D341Med (cell line): ENCODE results near the gene TBCCD1.

Source experiments
- DNase-seq: peaks from one replicate; pipeline ENCODE4 v3.0.0; 2012; ENCODE audit warnings: low spot score

The TBCCD1 gene, protein sequence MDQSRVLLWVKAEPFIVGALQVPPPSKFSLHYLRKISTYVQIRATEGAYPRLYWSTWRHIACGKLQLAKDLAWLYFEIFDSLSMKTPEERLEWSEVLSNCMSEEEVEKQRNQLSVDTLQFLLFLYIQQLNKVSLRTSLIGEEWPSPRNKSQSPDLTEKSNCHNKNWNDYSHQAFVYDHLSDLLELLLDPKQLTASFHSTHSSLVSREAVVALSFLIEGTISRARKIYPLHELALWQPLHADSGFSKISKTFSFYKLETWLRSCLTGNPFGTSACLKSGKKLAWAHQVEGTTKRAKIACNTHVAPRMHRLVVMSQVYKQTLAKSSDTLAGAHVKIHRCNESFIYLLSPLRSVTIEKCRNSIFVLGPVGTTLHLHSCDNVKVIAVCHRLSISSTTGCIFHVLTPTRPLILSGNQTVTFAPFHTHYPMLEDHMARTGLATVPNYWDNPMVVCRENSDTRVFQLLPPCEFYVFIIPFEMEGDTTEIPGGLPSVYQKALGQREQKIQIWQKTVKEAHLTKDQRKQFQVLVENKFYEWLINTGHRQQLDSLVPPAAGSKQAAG

DNA sequence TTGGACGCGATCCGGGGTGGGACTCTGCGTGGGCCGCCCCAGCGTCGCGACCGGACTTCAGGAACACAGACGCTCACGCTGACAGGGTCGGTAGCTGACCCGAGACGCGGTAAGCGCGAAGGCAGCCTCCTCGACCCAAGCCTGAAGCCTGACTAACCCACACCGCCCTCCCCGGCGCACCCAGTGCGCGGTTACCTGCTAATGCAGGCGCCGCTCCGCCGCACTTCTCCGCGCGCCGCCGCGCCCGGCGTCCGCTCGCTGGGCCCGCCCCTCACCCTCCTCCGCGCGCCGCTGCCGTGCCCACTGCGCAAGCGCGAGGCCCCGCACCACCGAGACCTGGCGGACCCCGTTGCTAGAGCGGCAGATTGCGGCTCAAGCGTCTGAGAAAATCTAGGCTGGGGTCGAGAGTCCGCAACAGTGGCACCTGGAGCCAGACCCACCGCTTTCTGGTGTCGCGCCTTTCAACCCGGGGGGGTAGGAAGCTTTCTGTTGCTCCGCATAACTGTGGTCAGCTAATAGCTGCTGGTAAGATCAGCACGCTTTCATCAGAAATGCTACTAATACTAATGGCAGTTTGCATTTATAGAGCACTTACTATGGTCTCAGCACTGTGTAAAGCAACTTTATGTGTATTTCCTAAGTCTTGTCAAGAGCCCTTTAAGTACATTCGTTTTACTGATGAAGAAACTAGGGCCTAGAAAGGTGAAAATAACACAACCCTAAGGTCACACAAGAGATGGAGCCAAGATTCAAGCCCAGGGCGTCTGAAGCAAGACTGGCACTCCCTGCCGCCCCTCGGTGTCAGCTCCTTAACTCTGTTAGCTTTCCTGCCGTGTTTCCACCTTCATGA is at the start of gene TBCCD1:
Gene TBCCD1, minus strand, starts transcription at position 268 of the 850 bp plus-strand sequence. CDS start 3,010 bp downstream, outside the sequence.
- DNase-seq, result peak; percentile 96

DNA sequence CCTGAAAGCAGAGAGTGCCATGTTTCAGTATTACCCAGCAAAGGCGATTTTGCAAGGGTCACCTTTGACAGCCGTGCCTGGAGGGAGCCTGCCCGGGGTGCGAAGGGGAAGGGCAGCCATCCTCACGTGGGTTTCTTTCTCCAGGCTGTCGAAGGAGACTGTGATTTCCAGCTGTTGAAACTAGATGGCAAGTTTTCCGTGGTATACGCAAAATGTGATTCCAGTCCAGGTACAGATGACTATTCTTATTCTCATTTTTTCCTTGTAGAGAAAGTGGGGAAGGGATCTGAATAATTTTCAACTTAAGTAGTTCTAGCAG is 49.1 kb upstream of the TBCCD1 start:
- no peak for DNase-seq

DNA sequence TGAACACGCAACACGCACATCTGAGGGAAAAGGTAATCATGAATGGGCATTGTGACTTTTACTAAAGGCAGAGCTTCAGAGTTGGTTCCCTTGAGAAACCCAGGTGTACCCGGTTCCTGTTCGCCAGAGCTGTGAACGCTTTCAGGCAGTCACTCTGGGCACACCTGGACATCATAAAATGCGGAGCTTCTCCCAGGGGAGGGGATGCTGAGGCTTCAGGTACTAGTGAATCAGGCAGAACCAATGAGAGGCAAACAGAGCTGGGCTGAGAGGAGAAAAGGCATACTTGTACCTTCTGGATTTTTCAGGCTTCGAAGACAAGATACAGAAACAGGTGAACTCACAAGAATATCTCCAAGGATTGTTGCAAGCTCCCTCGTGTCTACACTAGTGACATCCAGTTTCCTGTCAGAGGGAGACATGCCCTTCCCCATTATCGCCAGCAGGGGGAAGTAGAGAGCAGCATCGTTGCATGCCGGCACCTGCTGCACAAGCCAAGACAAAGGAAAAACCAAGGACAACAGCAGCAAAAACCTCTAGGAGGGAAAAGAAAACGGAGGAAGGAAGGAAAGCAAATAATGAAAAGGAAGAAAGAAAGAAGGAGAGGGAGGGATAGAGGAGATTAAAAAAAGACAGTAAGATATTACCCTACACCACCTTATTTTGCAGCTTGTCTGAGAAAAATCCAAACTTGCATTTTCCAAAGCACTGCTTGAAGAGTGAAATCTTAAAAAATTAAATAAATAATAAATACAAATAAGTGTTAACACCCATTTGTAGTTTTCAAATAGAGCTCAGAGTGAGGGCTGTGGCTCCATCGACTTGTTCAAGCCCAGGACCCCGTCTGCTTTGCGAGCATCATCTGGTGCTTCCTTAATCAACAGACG is 47.7 kb upstream of the TBCCD1 start:
- peak; percentile 85 for DNase-seq

DNA sequence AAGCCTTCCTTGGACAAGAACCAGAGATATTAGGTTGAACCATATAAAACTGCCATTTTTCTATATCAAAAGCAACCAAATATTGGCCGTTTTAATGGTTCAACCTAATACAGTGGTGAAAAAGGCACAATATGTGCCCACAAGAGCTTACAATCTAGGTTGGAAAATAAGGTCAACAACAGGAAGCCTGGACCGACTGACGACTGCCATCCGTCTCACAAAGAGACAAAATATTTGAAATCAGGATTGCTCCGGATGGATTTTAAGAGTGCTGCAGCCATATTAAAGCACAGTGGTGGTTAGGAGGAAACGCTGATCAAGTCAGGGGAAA is 47.1 kb upstream of the TBCCD1 start:
- no peak for DNase-seq

DNA sequence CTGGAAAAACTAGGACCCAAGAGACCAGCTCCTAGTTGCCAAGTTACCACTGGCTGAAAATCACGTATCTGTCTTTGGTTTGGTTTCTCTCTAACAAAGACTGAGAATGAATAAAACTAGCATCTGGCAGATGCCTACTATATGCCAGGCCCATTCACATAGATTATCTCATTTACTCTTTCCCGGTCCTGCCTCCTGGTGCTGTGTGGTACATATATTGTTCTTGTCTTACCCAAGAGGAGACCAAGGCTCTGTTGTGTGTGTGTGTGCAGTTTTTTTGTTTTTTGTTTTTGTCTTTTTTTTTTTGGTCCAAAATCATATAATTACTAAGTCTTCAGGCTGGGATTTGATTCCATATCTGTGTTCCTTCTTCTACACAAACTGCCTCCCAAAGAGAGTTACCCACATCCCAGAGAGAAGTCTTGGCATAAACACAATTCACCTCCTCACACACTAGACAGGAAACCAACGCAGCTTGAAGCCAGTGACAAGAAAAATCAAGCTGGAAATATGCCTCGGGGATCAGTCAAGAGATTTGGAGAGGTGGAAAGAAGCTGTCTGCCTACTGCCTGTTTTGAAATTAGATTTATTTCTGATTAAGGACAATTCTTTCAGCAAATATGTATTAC is 46.6 kb upstream of the TBCCD1 start:
- DNase-seq, result no peak

DNA sequence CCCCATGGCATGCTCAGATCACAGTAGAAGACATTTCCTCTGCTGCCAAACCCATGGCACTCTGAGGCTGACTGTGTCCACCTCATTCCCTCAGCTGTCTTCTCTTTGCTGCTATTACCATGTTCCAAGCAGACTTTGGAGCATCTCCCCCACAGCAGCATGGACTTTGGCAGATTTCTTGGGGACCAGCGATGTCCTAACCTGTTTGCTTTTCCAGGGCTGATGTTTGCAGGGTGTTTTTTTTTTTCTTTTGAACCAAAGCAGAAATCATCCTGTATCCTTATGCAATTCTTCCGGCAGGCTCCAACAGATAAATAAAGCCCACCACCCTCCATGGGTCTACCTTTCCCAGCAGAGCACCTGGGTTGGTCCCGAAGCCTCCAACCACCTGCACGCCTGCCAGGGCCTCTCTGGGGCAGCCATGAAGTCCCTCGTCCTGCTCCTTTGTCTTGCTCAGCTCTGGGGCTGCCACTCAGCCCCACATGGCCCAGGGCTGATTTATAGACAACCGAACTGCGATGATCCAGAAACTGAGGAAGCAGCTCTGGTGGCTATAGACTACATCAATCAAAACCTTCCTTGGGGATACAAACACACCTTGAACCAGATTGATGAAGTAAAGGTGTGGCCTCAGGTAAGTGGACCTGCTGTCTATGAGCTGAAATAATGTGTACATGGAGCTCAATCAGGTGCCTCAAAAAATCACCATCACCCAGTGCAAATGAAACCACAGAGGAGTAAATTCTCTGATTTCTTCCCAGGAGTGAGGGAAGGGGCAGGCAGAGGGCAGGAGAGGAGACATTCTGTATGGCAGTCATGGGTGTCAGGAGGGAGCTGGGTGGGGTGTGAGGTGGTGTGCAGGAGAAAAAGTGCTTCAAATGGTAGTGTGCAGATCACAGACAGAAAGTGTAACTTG is 45.8 kb upstream of the TBCCD1 start, which contains the start of gene AHSG:
Gene AHSG, plus strand, starts transcription at position 340 of the 916 bp plus-strand sequence. Its CDS starts 82 bp downstream, at position 422.
- no peak for DNase-seq

DNA sequence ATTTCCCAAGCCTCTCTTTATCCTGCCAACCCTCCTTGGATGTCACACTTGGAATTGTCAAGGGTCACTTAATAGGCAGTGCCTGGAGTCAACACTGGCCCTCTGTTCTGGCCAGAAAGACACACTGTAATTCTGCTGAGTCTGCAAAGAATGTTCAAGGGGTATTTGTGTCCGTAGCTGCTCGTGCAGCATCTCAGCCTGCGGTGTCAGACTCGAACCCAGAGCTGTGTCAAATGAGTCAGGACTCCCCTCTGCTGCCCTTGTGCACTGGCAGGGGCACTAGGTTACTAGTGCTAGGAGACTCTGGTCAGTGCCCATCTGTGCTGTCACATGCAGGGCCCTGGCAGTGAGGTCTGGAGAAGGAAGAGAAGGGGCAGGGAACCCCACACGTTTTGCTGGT is 44.9 kb upstream of the TBCCD1 start:
- no peak for DNase-seq

DNA sequence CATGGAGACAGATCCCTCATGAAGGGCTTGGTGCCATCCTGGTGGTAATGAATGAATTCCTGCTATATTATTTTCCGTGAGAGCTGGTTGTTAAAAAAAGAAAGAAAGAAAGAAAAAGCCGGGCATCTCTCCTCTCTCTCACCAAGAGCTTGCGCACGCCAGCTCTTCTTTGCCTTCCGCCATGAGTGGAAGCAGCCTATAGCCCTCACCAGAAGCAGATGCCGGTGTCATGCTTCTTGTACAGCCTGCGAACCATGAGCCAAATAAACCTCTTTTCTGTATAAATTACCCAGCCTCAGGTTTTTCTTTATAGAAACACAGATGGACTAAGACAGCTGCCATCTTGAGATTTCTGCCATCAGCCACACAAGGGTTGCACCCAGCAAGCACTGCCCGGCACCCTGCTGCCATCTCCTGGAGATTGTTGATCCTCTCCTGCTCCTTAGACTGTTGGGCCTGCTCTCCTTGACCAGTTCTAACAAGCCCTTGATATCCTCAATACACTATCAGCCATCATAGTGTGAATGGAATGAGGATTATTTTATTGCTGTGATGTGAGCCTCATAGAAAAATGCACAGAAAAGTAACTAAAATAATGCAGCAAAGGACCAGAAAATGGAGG is 42.2 kb upstream of the TBCCD1 start:
- DNase-seq, result peak; percentile 54

DNA sequence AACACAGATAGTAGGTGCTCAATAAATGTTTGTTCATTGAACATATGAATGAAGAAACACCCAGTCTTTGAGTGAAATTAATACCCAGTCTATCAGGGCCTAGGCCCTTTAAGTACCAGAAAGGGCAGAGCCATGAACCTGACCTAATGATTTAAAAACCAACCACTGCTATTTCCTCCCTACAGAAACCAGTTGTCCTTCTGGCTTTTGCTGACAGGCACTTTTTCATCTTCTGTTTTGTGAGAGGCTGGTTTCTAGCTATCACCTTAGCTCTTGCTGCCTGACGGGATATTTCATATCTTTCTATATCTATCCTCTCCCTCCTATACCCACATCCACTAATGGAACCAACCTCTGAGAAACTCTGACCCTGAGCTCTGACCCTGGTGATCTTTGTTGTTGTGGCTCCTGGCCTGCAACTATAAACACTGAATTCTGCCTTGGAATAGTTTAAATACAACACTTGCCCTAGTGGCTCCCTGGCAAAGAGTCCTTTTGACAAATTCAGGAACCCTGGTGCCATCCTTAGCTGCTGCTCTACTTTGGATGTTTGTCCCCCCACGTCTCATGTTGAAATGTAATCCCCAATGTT is 41.6 kb upstream of the TBCCD1 start:
- DNase-seq, result no peak

DNA sequence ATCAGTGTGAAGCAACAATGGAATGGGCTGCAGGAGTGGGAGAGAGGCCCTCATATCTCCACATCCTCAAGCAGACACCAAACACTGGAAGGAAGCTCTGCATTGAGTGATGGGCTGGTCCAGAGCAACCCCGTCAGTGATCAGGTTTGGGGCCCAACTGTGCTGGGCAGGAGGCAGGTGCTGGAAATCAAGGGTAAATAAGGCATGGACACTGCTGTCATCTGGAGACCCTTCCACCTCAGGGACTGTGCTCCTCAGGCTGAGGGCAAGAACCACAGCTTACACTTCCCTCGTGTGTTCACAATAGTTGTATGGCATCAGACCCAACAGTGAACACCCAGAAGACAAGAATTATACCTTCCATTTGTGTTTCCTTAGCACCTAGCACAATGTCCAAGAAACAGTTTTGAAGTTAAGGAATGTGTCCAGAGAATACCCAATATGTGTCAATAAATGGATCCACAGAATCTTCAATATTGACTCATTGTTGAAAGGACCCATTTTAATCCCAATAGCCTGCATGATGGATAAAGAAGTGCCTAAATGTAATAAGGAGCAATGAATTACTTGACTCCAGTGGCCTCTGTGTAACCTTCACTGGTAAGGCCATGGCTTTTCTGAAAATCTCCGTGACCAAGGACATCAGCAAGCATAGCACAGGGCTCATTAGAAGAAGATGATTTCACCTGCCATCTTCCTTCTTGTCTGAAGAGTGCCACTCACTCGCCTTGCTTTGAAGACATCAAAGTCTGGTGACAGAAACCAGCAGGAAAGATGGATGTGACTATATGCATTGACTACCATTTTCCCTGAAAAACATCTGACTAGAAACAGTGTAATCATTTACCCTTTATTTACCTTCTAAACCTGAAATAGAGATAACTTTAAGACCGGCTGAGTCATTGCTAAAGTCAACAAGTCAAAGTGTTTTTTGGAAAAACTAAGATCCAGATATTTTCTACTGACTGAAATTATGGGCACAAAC is 38.7 kb upstream of the TBCCD1 start:
- DNase-seq, result no peak

DNA sequence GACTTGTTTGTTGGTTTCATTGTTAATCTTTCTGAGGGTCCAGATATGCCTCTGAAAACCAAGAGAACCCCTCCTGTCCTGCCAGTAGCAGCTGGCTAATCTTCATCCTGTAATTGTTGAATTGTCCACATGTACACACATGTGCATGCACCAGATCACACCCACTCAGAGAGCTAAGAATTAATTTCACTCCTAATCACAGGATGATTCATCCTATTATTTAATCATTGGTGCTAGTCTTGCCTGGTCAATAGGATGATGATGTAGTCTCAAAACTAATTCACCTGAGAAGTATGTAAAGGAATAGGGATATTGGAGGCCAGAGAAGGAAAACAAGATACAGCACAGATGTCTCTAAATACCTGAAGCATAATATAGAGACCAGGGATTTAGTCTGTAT is 37.9 kb upstream of the TBCCD1 start:
- DNase-seq, result no peak

DNA sequence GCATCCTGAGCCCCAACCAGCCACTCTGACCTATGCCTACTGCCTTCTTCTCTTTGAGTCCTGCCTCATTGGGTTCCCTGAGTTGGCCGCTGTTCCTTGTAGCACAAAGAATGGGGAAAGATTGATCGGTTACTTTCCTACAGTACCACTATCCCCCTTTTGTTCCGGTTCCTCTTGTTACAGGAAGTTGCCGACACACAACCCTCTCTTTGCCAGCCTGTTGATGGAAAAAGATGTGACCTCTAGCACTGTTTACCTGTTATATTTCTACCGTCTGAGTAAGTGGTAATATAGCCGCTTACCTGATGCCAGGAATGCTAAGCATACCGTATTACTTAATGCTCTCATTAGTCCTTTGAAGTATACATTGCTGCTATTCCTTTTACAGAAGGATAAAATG is 36.0 kb upstream of the TBCCD1 start:
- no peak for DNase-seq

DNA sequence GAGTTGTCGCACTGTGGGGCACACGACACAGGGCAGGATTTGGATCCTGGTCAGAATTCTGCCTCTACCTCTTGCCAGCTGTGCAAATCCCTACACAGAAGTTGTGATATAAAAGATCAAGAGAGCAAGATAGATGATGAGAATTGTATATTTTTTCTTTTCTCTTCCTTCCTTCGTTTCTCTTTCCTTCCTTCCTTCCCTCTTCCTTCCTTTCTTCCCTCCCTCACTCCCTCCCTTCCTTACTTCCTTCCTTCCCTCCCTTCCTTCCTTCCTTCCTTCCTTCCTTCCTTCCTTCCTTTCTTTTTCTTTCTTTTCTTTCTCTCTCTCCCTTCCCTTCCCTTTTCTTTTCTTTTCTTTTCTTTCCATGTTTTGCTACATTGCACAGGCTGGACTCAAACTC is 33.8 kb upstream of the TBCCD1 start:
- DNase-seq, result no peak

DNA sequence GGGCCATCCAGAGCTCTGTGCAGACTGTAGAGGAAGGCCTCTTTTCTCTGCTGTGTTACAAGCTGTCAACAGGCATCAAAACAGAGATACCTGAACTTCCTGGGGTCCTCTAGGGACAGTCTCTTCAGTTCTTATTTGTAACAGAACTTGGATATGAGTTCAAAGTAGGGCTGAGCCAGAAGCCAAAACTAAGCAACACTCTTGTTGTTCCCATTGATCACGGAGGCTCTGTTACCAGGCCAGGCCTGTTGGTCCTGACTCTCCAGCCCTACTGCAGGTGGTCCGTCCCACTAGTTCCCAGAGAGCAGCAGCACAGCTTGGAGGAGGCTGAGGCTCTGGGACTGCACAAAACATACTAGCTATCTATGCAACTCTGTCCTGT is 32.6 kb upstream of the TBCCD1 start:
- DNase-seq, result no peak

DNA sequence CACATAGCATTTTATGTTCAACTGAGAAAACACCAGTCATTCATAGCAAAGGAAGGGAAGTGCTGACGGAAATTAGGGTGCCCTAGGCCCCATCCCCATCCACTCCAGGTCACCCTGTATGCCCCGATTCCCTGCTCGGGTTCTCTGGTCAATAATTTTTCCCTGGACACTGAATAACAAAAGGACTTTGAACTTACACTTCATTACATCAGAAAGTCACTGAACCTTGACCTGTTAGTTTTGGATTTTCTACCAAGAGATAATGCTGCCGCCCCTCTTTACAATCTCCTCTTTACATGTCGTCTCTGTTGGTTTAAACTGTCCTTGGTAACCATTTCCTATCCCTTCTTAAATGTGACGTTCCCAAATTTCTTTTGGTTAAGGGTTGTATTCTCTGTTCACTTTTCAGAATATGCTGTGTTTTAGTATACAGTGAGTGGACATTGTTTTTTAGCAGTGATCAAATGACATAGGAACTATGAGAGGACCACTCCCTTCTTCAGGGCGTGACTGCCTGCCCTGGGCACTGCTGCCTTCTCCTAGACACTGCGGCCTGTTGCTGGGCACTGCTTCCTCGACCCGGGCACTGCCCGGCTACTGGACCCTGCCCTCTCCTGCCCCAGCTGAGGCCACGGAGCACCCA is 32.1 kb upstream of the TBCCD1 start:
- no peak for DNase-seq

DNA sequence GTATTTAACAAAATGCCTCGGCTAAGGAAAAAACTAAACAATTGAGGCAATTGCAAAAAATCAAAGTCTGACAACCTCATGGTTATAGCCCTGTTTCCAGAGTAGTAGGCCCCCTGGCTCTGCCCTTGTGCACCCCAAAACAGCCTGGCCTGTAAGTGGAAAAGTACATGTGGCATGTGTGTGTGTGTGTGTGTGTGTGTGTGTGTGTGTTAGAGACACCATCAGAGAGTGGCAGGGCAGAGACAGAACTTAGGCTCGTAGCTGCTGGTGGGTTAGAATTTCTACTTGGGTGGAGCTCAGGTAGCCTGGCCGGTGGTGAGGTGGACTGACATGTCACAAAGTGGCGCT is 31.6 kb upstream of the TBCCD1 start:
- DNase-seq, result no peak

DNA sequence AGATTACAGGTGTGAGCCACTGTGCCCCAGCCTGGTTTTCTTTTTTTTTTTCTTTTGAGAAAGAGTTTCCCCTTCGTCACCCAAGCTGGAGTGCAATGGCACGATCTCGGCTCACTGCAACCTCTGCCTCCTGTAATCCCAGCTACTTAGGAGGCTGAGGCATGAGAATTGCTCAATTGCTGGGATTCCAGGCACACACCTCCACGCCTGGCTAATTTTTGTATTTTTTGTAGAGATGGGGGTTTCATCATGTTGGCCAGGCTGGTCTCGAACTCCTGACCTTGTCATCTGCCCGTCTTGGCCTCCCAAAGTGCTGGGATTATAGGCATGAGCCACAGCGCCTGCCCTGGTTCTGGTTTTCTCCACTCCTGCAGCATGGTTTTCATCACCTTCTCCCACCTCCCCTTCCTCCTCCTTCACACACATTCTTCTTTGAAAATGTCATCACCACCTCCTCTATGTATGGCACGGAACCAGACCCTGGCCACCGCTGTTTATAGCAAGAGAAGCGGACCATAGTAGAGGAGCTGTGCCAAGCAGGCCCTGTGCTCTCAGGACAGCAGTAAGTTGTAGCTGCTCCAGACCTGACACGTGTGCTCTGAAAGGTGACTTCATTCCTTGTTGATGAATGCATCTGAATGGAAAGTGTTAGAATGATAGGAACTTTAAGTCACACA is 31.1 kb upstream of the TBCCD1 start:
- DNase-seq, result no peak
